ENCODE measurements around the gene RGPD3.
"Not testable (repeated sequence)": the region's sequence is repeated elsewhere in the genome, so short reads cannot be mapped to it uniquely, and the experiment has no call there.

Gene RGPD3

GRCh38 chr2:106468107-106468506 lies at the start of gene RGPD3:
Gene RGPD3 (minus strand): TSS chr2:106468413. CDS start chr2:106468288, 125 bp downstream.
- not testable (repeated sequence) for DNase-seq (ENCODE audit: low spot score)

- no peak for DNase-seq (ENCODE audit: low spot score)
Measured at GRCh38 chr2:106517329-106517728, 49.1 kb upstream of the RGPD3 start.

GRCh38 chr2:106516864-106517263 lies 48.7 kb upstream of the RGPD3 start:
- DNase-seq (ENCODE audit: low spot score) = no peak

GRCh38 chr2:106516436-106516835 lies 48.2 kb upstream of the RGPD3 start:
- DNase-seq (ENCODE audit: low spot score) = no peak

- not testable (repeated sequence) for DNase-seq (ENCODE audit: low spot score)
Measured at GRCh38 chr2:106514827-106515226, 46.6 kb upstream of the RGPD3 start.

- DNase-seq (ENCODE audit: low spot score) = not testable (repeated sequence)
Measured at GRCh38 chr2:106513391-106513790, 45.2 kb upstream of the RGPD3 start.

GRCh38 chr2:106511934-106512333 lies 43.7 kb upstream of the RGPD3 start:
- not testable (repeated sequence) for DNase-seq (ENCODE audit: low spot score)

- DNase-seq (ENCODE audit: low spot score) = not testable (repeated sequence)
Measured at GRCh38 chr2:106511476-106511901, 43.3 kb upstream of the RGPD3 start.

- DNase-seq (ENCODE audit: low spot score) = not testable (repeated sequence)
Measured at GRCh38 chr2:106510791-106511190, 42.6 kb upstream of the RGPD3 start.

GRCh38 chr2:106509374-106509770 lies 41.2 kb upstream of the RGPD3 start:
- not testable (repeated sequence) for DNase-seq (ENCODE audit: low spot score)

GRCh38 chr2:106508660-106509373 lies 40.6 kb upstream of the RGPD3 start:
- DNase-seq (ENCODE audit: low spot score) = not testable (repeated sequence)

- DNase-seq (ENCODE audit: low spot score) = not testable (repeated sequence)
Measured at GRCh38 chr2:106506002-106506687, 37.9 kb upstream of the RGPD3 start.

- not testable (repeated sequence) for DNase-seq (ENCODE audit: low spot score)
Measured at GRCh38 chr2:106504787-106505186, 36.6 kb upstream of the RGPD3 start.

GRCh38 chr2:106504192-106504591 lies 36.0 kb upstream of the RGPD3 start:
- not testable (repeated sequence) for DNase-seq (ENCODE audit: low spot score)

- not testable (repeated sequence) for DNase-seq (ENCODE audit: low spot score)
Measured at GRCh38 chr2:106502351-106502750, 34.1 kb upstream of the RGPD3 start.

- DNase-seq (ENCODE audit: low spot score) = not testable (repeated sequence)
Measured at GRCh38 chr2:106500350-106500749, 32.1 kb upstream of the RGPD3 start.

- DNase-seq (ENCODE audit: low spot score) = not testable (repeated sequence)
Measured at GRCh38 chr2:106498549-106498948, 30.3 kb upstream of the RGPD3 start.

- DNase-seq (ENCODE audit: low spot score) = not testable (repeated sequence)
Measured at GRCh38 chr2:106492913-106493312, 24.7 kb upstream of the RGPD3 start.

GRCh38 chr2:106492399-106492798 lies 24.2 kb upstream of the RGPD3 start:
- not testable (repeated sequence) for DNase-seq (ENCODE audit: low spot score)

- not testable (repeated sequence) for DNase-seq (ENCODE audit: low spot score)
Measured at GRCh38 chr2:106489701-106490100, 21.5 kb upstream of the RGPD3 start.

- not testable (repeated sequence) for DNase-seq (ENCODE audit: low spot score)
Measured at GRCh38 chr2:106487386-106488191, 19.4 kb upstream of the RGPD3 start.

Measured in cerebellar cortex (tissue), 1 donor.